ENCODE results near the gene POLR3C.
A peak's percentile ranks its signal among the peaks of the same experiment; 100 is the strongest.
"Not testable (repeated sequence)": the region's sequence is repeated elsewhere in the genome, so short reads cannot be mapped to it uniquely, and the experiment has no call there.

The POLR3C gene

GRCh38 chr1:145822779-145823331 is 1.1 kb upstream of the POLR3C start:
- DNase-seq (ENCODE audit: low spot score) = not testable (repeated sequence)

- DNase-seq (ENCODE audit: low spot score) = no peak
These were observed 471 bp downstream of the POLR3C start for GRCh38 chr1:145824499-145824842.

GRCh38 chr1:145826030-145826429 is 2.0 kb downstream of the POLR3C start:
- DNase-seq (ENCODE audit: low spot score) = no peak

- DNase-seq (ENCODE audit: low spot score) = no peak
These were observed 4.0 kb downstream of the POLR3C start for GRCh38 chr1:145827966-145828365.

GRCh38 chr1:145828367-145829026 is 4.5 kb downstream of the POLR3C start:
- DNase-seq (ENCODE audit: low spot score) = no peak

GRCh38 chr1:145830810-145831209 is 6.8 kb downstream of the POLR3C start:
- not testable (repeated sequence) for DNase-seq (ENCODE audit: low spot score)

- no peak for DNase-seq (ENCODE audit: low spot score)
These were observed 13.7 kb downstream of the POLR3C start for GRCh38 chr1:145837656-145838055.

GRCh38 chr1:145843031-145843430 is 19.0 kb downstream of the POLR3C start:
- no peak for DNase-seq (ENCODE audit: low spot score)

GRCh38 chr1:145845144-145845513 is 21.1 kb downstream of the POLR3C start:
- DNase-seq (ENCODE audit: low spot score) = peak; percentile 9

GRCh38 chr1:145845514-145846161 is 21.6 kb downstream of the POLR3C start, which contains the start of gene NUDT17:
TSS of gene NUDT17 (plus strand) at chr1:145845630. CDS start at chr1:145845641, 11 bp downstream.
- DNase-seq (ENCODE audit: low spot score) = peak; percentile 88

- peak; percentile 65 for DNase-seq (ENCODE audit: low spot score)
These were observed 22.2 kb downstream of the POLR3C start for GRCh38 chr1:145846201-145846612.

GRCh38 chr1:145847827-145848226 is 23.8 kb downstream of the POLR3C start:
- DNase-seq (ENCODE audit: low spot score) = no peak

GRCh38 chr1:145849356-145850160 is 25.6 kb downstream of the POLR3C start:
- peak; percentile 59 for DNase-seq (ENCODE audit: low spot score)

GRCh38 chr1:145855426-145855948 is 31.5 kb downstream of the POLR3C start:
- DNase-seq (ENCODE audit: low spot score) = no peak

GRCh38 chr1:145857170-145857569 is 33.2 kb downstream of the POLR3C start:
- no peak for DNase-seq (ENCODE audit: low spot score)

- peak; percentile 66 for DNase-seq (ENCODE audit: low spot score)
These were observed 34.4 kb downstream of the POLR3C start for GRCh38 chr1:145858238-145858900.

GRCh38 chr1:145858901-145859490 is 35.0 kb downstream of the POLR3C start, which contains the start of gene PIAS3:
TSS of gene PIAS3 (minus strand) at chr1:145859081. CDS start at chr1:145858990, 91 bp downstream.
- DNase-seq (ENCODE audit: low spot score) = peak; percentile 99

- DNase-seq (ENCODE audit: low spot score) = peak; percentile 99
These were observed 35.6 kb downstream of the POLR3C start for GRCh38 chr1:145859491-145860023.

GRCh38 chr1:145863282-145864018 is 39.5 kb downstream of the POLR3C start:
- DNase-seq (ENCODE audit: low spot score) = no peak

- DNase-seq (ENCODE audit: low spot score) = no peak
These were observed 44.2 kb downstream of the POLR3C start for GRCh38 chr1:145868232-145868631.

Measured in COLO829 (cell line).